ENCODE results near the gene UBXN10.

GRCh38 chr1:20209471-20209870 lies 23.6 kb downstream of the UBXN10 start:
- TF ChIP-seq CTCF (IDR thresholded peaks at IDR 0.05), result no peak
- TF ChIP-seq POLR2A (IDR thresholded peaks at IDR 0.05), result no peak
